ENCODE data around the gene CACNA2D3.

- no peak for TF ChIP-seq CTCF (IDR thresholded peaks at IDR 0.05)
- no peak for TF ChIP-seq USF2 (IDR thresholded peaks at IDR 0.05)
- no peak for TF ChIP-seq RAD21 (conservative IDR thresholded peaks at IDR 0.05 in 1 of 2, IDR thresholded peaks at IDR 0.05 in 1 of 2)
- TF ChIP-seq HMGXB4 (CRISPR knock-in tag; IDR thresholded peaks at IDR 0.05; ENCODE audit: borderline replicate concordance): no peak
- no peak for TF ChIP-seq POLR2A (IDR thresholded peaks at IDR 0.05; ENCODE audit: low read length)
Observed at GRCh38 chr3:54719914-54720313, 597.6 kb downstream of the CACNA2D3 start.

Data from A549 (cell line).